GM23338 (cell line): Measurements from ENCODE around the gene AVPR1A. TPM values are rescaled to one million over a fixed set of nuclear protein-coding genes. Genes with fewer than 3 reads are reported as not detected.

ENCODE experiments used
- ATAC-seq: fragments of 200-7000 bp; cut with Tn5 transposase; 3 replicates; pipeline ENCODE4 v1.9.1; 2020
- DNase-seq: peaks from one replicate; pipeline ENCODE4 v3.0.0-alpha.2; 2015; ENCODE audit warnings: low spot score
- H2AFZ ChIP-seq: fragments of 200-600 bp; sonication (generic); 2 replicates; pipeline ENCODE4 v1.8.0; 2016; ENCODE audit warnings: antibody characterized with exemption, mild to moderate bottlenecking, moderate library complexity
- H3F3A ChIP-seq: fragments of 200-600 bp; sonication (generic); replicated peaks from 2 replicates; pipeline ENCODE4 v1.8.0; 2017; ENCODE audit warnings: antibody characterized with exemption, mixed run types, low read depth
- H3K27ac ChIP-seq: fragments of 200-600 bp; sonication (generic); 2 replicates; pipeline ENCODE4 v1.6.1; 2016; ENCODE audit warnings: low read depth
- H3K27me3 ChIP-seq: fragments of 200-600 bp; sonication (generic); 2 replicates; pipeline ENCODE4 v1.8.0; 2016; ENCODE audit warnings: mild to moderate bottlenecking, mixed run types, moderate library complexity; ENCODE audit not compliant: insufficient read depth
- H3K36me3 ChIP-seq: fragments of 200-600 bp; sonication (generic); 2 replicates; pipeline ENCODE4 v1.8.0; 2016; ENCODE audit warnings: mild to moderate bottlenecking; ENCODE audit not compliant: insufficient read depth
- H3K4me1 ChIP-seq: fragments of 200-600 bp; sonication (generic); 2 replicates; pipeline ENCODE4 v1.8.0; 2016; ENCODE audit warnings: mild to moderate bottlenecking, moderate library complexity; ENCODE audit not compliant: insufficient read depth
- H3K4me2 ChIP-seq: fragments of 200-600 bp; sonication (generic); 2 replicates; pipeline ENCODE4 v1.7.1; 2017; ENCODE audit warnings: mixed run types
- H3K4me3 ChIP-seq: fragments of 200-600 bp; sonication (generic); 2 replicates; pipeline ENCODE4 v1.6.1; 2016; ENCODE audit warnings: mixed run types
- H3K79me2 ChIP-seq: fragments of 200-600 bp; sonication (generic); replicated peaks from 2 replicates; pipeline ENCODE4 v1.8.0; 2017; ENCODE audit warnings: mild to moderate bottlenecking; ENCODE audit not compliant: insufficient read depth
- H3K9me2 ChIP-seq: fragments of 200-600 bp; sonication (generic); 2 replicates; pipeline ENCODE4 v1.8.0; 2017; ENCODE audit not compliant: insufficient read depth
- H4K20me1 ChIP-seq: fragments of 200-600 bp; sonication (generic); replicated peaks from 2 replicates; pipeline ENCODE4 v1.8.0; 2017; ENCODE audit warnings: mild to moderate bottlenecking; ENCODE audit not compliant: insufficient read depth
- H3K27ac Mint-ChIP-seq: 2 replicates; pipeline ENCODE4 v1.8.0; 2020; ENCODE audit warnings: inconsistent platforms, mild to moderate bottlenecking, moderate library complexity, mixed read lengths
- H3K27me3 Mint-ChIP-seq: 3 replicates; pipeline ENCODE4 v1.8.0; 2022; ENCODE audit warnings: low read depth, mild to moderate bottlenecking, moderate library complexity, mixed read lengths, inconsistent platforms; ENCODE audit not compliant: insufficient read depth, poor library complexity
- H3K36me3 Mint-ChIP-seq: 3 replicates; pipeline ENCODE4 v1.8.0; 2021; ENCODE audit warnings: low read depth, mild to moderate bottlenecking, inconsistent platforms, moderate library complexity, mixed read lengths
- H3K4me1 Mint-ChIP-seq: 3 replicates; pipeline ENCODE4 v1.8.0; 2020; ENCODE audit warnings: mild to moderate bottlenecking, inconsistent platforms, mixed read lengths
- H3K4me3 Mint-ChIP-seq: 3 replicates; pipeline ENCODE4 v1.8.0; 2021; ENCODE audit warnings: moderate library complexity, mild to moderate bottlenecking, inconsistent platforms, mixed read lengths
- H3K9me3 Mint-ChIP-seq: 3 replicates; pipeline ENCODE4 v1.8.0; 2020; ENCODE audit warnings: moderate library complexity, mild to moderate bottlenecking, inconsistent platforms, mixed read lengths
- CREB1 ChIP-seq: fragments of 250-450 bp; sonication (Bioruptor Pico); IDR thresholded peaks from 2 replicates; pipeline ENCODE4 v1.5.0; 2020; ENCODE audit warnings: low read depth, mild to moderate bottlenecking, moderate library complexity
- CTCF ChIP-seq, 2 experiments: fragments of 200-600 bp in 1 of 2; sonication (generic) in 1 of 2; conservative IDR thresholded peaks; 2 replicates each; pipeline versions ENCODE4 v1.5.1 to v1.6.1; 2016 to 2017; ENCODE audit warnings: antibody characterized with exemption in 2 of 2, low read depth in 2 of 2, mild to moderate bottlenecking in 2 of 2, moderate library complexity in 1 of 2
- ETS1 ChIP-seq: IDR thresholded peaks from 2 replicates; pipeline ENCODE4 v1.6.1; 2016; ENCODE audit warnings: antibody characterized with exemption
- EZH2phosphoT487 ChIP-seq: fragments of 200-600 bp; sonication (generic); IDR thresholded peaks from one replicate; pipeline ENCODE4 v1.8.1; 2018; ENCODE audit warnings: antibody characterized with exemption; ENCODE audit not compliant: unreplicated experiment
- JUNB ChIP-seq: IDR thresholded peaks from one replicate; pipeline ENCODE4 v1.6.1; 2016; ENCODE audit warnings: antibody characterized with exemption; ENCODE audit not compliant: unreplicated experiment
- NANOG ChIP-seq: IDR thresholded peaks from 2 replicates; pipeline ENCODE4 v1.6.1; 2016; ENCODE audit warnings: antibody characterized with exemption, borderline replicate concordance
- POLR2AphosphoS5 ChIP-seq: IDR thresholded peaks from 2 replicates; pipeline ENCODE4 v1.6.1; 2016; ENCODE audit warnings: antibody characterized with exemption, low read depth
- REST ChIP-seq: IDR thresholded peaks from one replicate; pipeline ENCODE4 v1.6.1; 2018; ENCODE audit warnings: antibody characterized with exemption; ENCODE audit not compliant: unreplicated experiment
- ZNF114 ChIP-seq: fragments of 250-450 bp; sonication (Bioruptor Pico); IDR thresholded peaks from 2 replicates; pipeline ENCODE4 v1.5.0; 2020; ENCODE audit warnings: mild to moderate bottlenecking, moderate library complexity
- ZNF331 ChIP-seq: fragments of 250-450 bp; sonication (Bioruptor Pico); IDR thresholded peaks from 2 replicates; pipeline ENCODE4 v1.5.0; 2020; ENCODE audit warnings: low read depth, mild to moderate bottlenecking, moderate library complexity
- ZNF462 ChIP-seq: fragments of 250-450 bp; sonication (Bioruptor Pico); IDR thresholded peaks from 2 replicates; pipeline ENCODE4 v1.5.0; 2020; ENCODE audit warnings: mild to moderate bottlenecking, moderate library complexity
- polyA plus RNA-seq: library from polyadenylated mRNA; unstranded; fragments of >200 nt; fragmentation: Nextera tagmentation; extraction: Ambion mirVana; gene quantifications from 2 replicates; pipeline ENCODE4 v1.2.1, GENCODE V29; 2016
- total RNA-seq: library from RNA; depleted of rRNA; stranded (reverse); fragments of >200 nt; shearing (Covaris generic); gene quantifications from 2 replicates; pipeline ENCODE4 v1.2.3, GENCODE V29; 2014

AVPR1A gene
- total and polyA plus RNA-seq, 2 experiments from 2014 or later, result 0.24 TPM; not detected in 1

GRCh38 chr12:63179224-63179623, 28.2 kb upstream of the AVPR1A start (continued):
- TF ChIP-seq REST (no peak), NANOG (no peak), POLR2AphosphoS5 (no peak)

GRCh38 chr12:63170321-63170720, 19.3 kb upstream of the AVPR1A start:
- DNase-seq, result no peak
- H3K27ac ChIP-seq, result no peak overlapping the region
- H3K4me3 ChIP-seq, result no peak overlapping the region
- no peak for ATAC-seq
- peaks cover 11% of the 10 kb centered on the region for H3K9me3 Mint-ChIP-seq
- H2AFZ ChIP-seq, result no peak overlapping the region
- H3K79me2 ChIP-seq, result no peaks in the 10 kb centered on the region
- 0 out of 2 replicates have a peak, but pooled peaks cover 3% of the 10 kb centered on the region for H3K9me2 ChIP-seq
- no peak overlapping the region for H3K27ac Mint-ChIP-seq
- H3K4me1 ChIP-seq, result no peaks in the 10 kb centered on the region
- no peaks in the 10 kb centered on the region for H3K27me3 ChIP-seq
- TF ChIP-seq EZH2phosphoT487, result no peak
- TF ChIP-seq CREB1 (CRISPR knock-in tag), result no peak
- no peak for TF ChIP-seq ZNF462 (CRISPR knock-in tag)
- TF ChIP-seq CTCF (conservative IDR thresholded peaks at IDR 0.05; ENCODE audit: low read depth in 2 of 2), result no peak
- no peak for TF ChIP-seq NANOG
- TF ChIP-seq ETS1, result no peak
- TF ChIP-seq ZNF331, result no peak
- TF ChIP-seq JUNB, result no peak
- TF ChIP-seq POLR2AphosphoS5, result no peak
- TF ChIP-seq ZNF114 (CRISPR knock-in tag), result no peak
- H3K4me3 Mint-ChIP-seq, result no peak overlapping the region
- no peaks in the 10 kb centered on the region for H3K36me3 ChIP-seq
- H3F3A ChIP-seq, result no peaks in the 10 kb centered on the region
- no peaks in the 10 kb centered on the region for H4K20me1 ChIP-seq
- no peak overlapping the region for H3K4me2 ChIP-seq
- H3K4me1 Mint-ChIP-seq, result no peaks in the 10 kb centered on the region
- H3K27me3 Mint-ChIP-seq, result no peaks in the 10 kb centered on the region
- H3K36me3 Mint-ChIP-seq, result peaks cover 4% of the 10 kb centered on the region
